Ishikawa (cell line): ENCODE results near the gene TNIK.

Source experiments
- CEBPB ChIP-seq: IDR thresholded peaks from 2 replicates; pipeline ENCODE4 v1.6.1; 2012
- CREB1 ChIP-seq: IDR thresholded peaks from 2 replicates; pipeline ENCODE4 v1.6.1; 2012; ENCODE audit warnings: low read depth
- EGR1 ChIP-seq: IDR thresholded peaks from 2 replicates; pipeline ENCODE4 v1.6.1; 2012
- EP300 ChIP-seq: IDR thresholded peaks from 2 replicates; pipeline ENCODE4 v1.6.1; 2012; ENCODE audit warnings: borderline replicate concordance
- FOXM1 ChIP-seq: IDR thresholded peaks from 2 replicates; pipeline ENCODE4 v1.6.1; 2012; ENCODE audit warnings: low read depth, borderline replicate concordance
- NFIC ChIP-seq: IDR thresholded peaks from 2 replicates; pipeline ENCODE4 v1.6.1; 2012
- RAD21 ChIP-seq: IDR thresholded peaks from 2 replicates; pipeline ENCODE4 v1.6.1; 2012; ENCODE audit warnings: low read depth
- TAF1 ChIP-seq: IDR thresholded peaks from 2 replicates; pipeline ENCODE4 v1.6.1; 2012; ENCODE audit warnings: low read depth, mild to moderate bottlenecking
- TCF12 ChIP-seq: IDR thresholded peaks from 2 replicates; pipeline ENCODE4 v1.6.1; 2012; ENCODE audit warnings: low read depth
- TEAD4 ChIP-seq: IDR thresholded peaks from 2 replicates; pipeline ENCODE4 v1.6.1; 2012
- YY1 ChIP-seq: IDR thresholded peaks from 2 replicates; pipeline ENCODE4 v1.6.1; 2012; ENCODE audit warnings: low read depth
- ZBTB7A ChIP-seq: IDR thresholded peaks from 2 replicates; pipeline ENCODE4 v1.6.1; 2012; ENCODE audit warnings: low read depth
- TF ChIP-seq, protein P1 (sequence below): IDR thresholded peaks from 2 replicates; pipeline ENCODE4 v1.6.1; 2012
- TF ChIP-seq, protein P2 (sequence below): IDR thresholded peaks from 2 replicates; pipeline ENCODE4 v1.6.1; 2012; ENCODE audit warnings: low read depth, mild to moderate bottlenecking
- TF ChIP-seq, protein P3 (sequence below): IDR thresholded peaks from 2 replicates; pipeline ENCODE4 v1.6.1; 2012

The TNIK gene

DNA sequence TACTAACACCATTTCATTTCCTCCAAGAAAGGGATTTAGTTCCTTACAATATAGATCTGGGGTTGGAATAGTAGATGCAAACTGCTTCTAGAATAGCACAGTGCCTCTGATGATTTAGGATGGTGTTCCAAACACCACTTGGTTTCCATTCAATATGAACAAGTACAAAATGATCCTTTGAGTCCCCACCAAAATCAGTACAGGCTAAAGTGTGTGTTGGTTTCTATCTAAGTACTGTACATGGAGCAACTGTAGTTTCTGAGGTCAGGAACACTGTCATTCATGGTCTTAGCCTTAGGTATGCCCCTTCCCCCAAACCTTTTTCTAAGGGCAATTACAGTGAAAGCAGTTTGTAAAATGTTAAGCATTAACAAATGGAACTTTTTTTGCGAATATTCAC lies 162.3 kb downstream of the TNIK start:
- TF ChIP-seq EGR1 (no peak), TEAD4 (no peak), FOXM1 (no peak)
- TF ChIP-seq, protein P1, sequence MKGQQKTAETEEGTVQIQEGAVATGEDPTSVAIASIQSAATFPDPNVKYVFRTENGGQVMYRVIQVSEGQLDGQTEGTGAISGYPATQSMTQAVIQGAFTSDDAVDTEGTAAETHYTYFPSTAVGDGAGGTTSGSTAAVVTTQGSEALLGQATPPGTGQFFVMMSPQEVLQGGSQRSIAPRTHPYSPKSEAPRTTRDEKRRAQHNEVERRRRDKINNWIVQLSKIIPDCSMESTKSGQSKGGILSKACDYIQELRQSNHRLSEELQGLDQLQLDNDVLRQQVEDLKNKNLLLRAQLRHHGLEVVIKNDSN, result no peak

DNA sequence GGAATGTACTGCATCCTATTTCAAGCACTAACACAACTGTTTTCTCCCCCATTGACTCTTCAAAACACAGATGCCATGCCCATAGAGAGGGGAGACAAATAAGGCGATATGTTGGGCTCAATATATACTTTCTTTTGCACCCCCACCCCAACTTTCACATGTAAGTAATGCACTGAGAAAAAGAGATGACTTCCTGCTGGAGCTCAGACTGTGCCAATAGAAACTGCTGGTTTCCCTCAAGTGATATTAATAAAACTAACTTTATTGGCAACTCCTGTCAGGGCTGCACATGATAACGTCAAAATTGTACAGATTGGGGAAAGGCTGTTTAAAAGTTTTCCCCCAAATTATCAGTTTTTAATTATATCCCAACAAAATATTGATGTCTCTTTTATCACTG lies 163.0 kb downstream of the TNIK start:
- TF ChIP-seq, protein P2, sequence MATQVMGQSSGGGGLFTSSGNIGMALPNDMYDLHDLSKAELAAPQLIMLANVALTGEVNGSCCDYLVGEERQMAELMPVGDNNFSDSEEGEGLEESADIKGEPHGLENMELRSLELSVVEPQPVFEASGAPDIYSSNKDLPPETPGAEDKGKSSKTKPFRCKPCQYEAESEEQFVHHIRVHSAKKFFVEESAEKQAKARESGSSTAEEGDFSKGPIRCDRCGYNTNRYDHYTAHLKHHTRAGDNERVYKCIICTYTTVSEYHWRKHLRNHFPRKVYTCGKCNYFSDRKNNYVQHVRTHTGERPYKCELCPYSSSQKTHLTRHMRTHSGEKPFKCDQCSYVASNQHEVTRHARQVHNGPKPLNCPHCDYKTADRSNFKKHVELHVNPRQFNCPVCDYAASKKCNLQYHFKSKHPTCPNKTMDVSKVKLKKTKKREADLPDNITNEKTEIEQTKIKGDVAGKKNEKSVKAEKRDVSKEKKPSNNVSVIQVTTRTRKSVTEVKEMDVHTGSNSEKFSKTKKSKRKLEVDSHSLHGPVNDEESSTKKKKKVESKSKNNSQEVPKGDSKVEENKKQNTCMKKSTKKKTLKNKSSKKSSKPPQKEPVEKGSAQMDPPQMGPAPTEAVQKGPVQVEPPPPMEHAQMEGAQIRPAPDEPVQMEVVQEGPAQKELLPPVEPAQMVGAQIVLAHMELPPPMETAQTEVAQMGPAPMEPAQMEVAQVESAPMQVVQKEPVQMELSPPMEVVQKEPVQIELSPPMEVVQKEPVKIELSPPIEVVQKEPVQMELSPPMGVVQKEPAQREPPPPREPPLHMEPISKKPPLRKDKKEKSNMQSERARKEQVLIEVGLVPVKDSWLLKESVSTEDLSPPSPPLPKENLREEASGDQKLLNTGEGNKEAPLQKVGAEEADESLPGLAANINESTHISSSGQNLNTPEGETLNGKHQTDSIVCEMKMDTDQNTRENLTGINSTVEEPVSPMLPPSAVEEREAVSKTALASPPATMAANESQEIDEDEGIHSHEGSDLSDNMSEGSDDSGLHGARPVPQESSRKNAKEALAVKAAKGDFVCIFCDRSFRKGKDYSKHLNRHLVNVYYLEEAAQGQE, result no peak
- TF ChIP-seq TCF12 (no peak), CREB1 (no peak), TAF1 (no peak), ZBTB7A (no peak), NFIC (no peak), FOXM1 (no peak)
- TF ChIP-seq, protein P3, sequence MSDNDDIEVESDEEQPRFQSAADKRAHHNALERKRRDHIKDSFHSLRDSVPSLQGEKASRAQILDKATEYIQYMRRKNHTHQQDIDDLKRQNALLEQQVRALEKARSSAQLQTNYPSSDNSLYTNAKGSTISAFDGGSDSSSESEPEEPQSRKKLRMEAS, result no peak

DNA sequence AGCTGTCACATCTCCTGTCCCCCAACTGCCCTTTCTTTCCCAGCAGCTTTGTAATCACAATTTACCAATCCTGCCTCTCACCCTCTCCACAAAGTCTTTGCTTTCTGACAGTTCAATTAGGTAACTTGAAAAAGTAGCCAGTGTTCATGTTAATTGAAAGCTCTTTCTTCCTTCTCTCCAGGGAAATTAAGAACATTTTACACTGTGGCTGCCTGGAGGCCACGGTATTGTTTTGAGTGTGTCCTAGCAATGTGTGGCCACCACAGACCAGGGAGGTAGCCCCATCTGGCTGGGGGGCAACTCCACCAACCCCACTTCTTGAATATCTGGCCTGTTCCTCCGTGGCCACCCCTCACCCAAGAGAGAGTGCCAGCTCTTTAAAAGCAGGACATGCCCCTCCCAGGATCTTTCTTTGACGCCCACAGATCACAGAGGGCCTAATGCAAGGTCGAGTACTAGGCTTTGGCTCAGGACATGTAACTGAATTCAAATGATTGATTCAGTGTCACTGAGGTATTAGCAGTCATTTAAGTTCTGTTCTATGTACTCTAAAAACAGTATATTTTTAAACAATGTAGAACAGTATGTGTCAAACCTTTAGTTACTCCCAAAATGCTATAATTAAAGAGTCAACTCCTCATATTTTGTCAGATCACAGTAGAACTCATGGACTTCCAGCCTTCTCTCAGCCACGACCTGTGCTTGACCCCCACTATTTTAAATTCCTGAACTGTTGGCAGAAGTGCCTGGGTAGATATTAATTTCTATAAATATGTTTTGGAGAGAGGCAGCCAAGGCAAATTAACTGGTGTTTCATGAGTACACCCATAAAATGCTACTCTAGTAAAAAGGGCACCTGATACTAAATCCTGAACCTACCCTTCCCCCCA lies 164.5 kb downstream of the TNIK start:
- no peak for TF ChIP-seq FOXM1
- no peak for TF ChIP-seq CEBPB
- TF ChIP-seq, protein P1, result no peak
- TF ChIP-seq ZBTB7A, result no peak
- no peak for TF ChIP-seq NFIC
- TF ChIP-seq EP300, result no peak
- TF ChIP-seq, protein P2, result no peak
- no peak for TF ChIP-seq YY1
- no peak for TF ChIP-seq TAF1
- TF ChIP-seq TCF12, result no peak
- TF ChIP-seq, protein P3, result no peak
- TF ChIP-seq RAD21, result no peak

DNA sequence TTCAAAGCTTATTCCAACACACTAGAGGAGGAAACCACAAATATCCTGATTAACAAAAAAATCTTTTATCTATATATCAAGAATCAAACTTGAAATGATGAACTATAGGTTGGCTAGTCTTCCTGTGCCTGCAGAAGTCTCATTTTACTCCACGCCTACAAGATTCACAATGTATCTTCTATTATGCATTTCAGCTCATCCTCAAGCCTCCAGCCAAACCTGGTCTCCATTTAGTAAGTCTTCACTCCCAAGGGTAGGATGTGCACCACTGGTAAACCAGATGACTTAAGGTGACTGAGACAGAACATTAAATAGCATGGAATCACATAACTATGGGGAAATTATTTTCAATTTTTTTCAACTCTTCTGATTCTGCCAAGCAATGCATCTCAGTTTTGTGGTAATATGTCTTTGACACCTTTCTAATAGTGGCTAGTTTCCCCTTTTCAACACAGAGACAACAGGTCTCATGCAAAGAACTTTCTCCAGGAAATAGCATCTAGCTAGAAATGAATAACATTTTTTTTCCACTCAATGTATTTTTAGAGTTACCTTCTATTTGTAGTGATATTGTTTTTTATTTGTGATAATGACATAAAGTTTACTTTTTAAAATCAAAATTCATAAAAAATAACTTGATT lies 166.9 kb downstream of the TNIK start:
- no peak for TF ChIP-seq FOXM1

DNA sequence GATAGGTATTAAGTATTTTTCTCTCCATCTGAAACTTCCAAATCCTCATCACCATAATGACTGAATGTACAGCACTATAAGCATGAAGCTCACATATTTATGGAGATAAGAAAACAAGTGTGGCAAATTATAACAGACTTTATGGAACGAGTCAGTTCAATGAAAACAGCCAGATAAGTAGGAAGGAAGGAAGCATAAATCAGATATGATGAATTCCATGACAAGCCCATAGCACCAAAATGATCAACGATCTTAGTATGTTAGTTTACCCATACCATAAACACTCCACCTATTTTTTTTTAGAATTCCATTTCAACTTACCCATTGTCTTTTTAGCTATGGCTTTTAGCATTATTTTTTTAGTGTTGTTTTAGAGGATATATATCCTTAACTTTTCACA lies 169.5 kb downstream of the TNIK start:
- TF ChIP-seq NFIC, result no peak
- TF ChIP-seq FOXM1, result no peak
- no peak for TF ChIP-seq RAD21
- no peak for TF ChIP-seq EGR1
- TF ChIP-seq CREB1, result no peak
- no peak for TF ChIP-seq TAF1
- TF ChIP-seq YY1, result no peak

DNA sequence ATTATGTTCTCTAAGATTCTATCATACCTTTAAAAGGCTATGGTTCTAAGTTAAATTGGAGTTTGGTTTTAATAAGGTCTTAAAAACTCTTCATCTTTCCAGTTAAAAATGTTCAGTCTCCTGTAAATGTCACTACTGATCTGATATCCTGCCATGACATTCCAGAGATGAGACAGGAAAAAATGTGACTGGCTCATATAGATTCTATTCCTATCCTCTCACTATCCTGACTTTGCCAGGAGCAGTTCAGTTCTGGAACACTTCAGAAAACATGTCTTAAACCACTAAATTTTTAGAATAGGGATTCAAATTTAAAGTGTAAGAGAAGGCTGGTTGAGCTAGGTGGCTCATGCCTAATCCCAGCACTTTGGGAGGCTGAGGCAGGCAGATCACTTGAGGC lies 170.9 kb downstream of the TNIK start:
- TF ChIP-seq NFIC, result no peak
- TF ChIP-seq, protein P2, result no peak
- TF ChIP-seq CREB1, result no peak
- no peak for TF ChIP-seq YY1
- no peak for TF ChIP-seq ZBTB7A
- TF ChIP-seq EGR1, result no peak
- TF ChIP-seq, protein P1, result no peak
- no peak for TF ChIP-seq CEBPB
- no peak for TF ChIP-seq TEAD4
- TF ChIP-seq TCF12, result no peak
- TF ChIP-seq, protein P3, result no peak
- no peak for TF ChIP-seq RAD21
- TF ChIP-seq TAF1, result no peak
- TF ChIP-seq EP300, result no peak
- TF ChIP-seq FOXM1, result no peak
